Testis (tissue), 5 donors: ENCODE measurements around the gene TM4SF18. TPM values are rescaled to one million over a fixed set of nuclear protein-coding genes. Genes with fewer than 3 reads are reported as not detected.
"Not testable (repeated sequence)": the region's sequence is repeated elsewhere in the genome, so short reads cannot be mapped to it uniquely, and the experiment has no call there.

Experiments used
- DNase-seq: peaks from one replicate; pipeline ENCODE4 v3.0.0-alpha.2; 2019
- H3K27ac ChIP-seq, 2 donors: fragments of 200-600 bp; sonication (generic); one replicate each; pipeline ENCODE4 v1.5.1; 2019
- H3K27me3 ChIP-seq: fragments of 200-600 bp; sonication (generic); one replicate; pipeline ENCODE4 v1.5.1; 2019
- H3K36me3 ChIP-seq: fragments of 200-600 bp; sonication (generic); one replicate; pipeline ENCODE4 v1.5.1; 2017; ENCODE audit warnings: low read depth; ENCODE audit errors: missing control alignments
- H3K4me1 ChIP-seq: fragments of 200-600 bp; sonication (generic); one replicate; pipeline ENCODE4 v1.5.1; 2019
- H3K4me3 ChIP-seq, 2 donors: fragments of 200-600 bp; sonication (generic); one replicate each; pipeline ENCODE4 v1.5.1; 2017 to 2019
- H3K9me3 ChIP-seq: fragments of 200-600 bp; sonication (generic); one replicate; pipeline ENCODE4 v1.5.1; 2017
- CTCF ChIP-seq, 3 experiments: fragments of 450-650 bp in 2 of 3; fragments of 200-600 bp in 1 of 3; sonication (generic) in 1 of 3; IDR thresholded peaks; one replicate each; pipeline ENCODE4 v1.5.1; 2016 to 2019; ENCODE audit warnings: antibody characterized with exemption in 3 of 3, mild to moderate bottlenecking in 2 of 3, moderate library complexity in 1 of 3
- POLR2A ChIP-seq: fragments of 450-650 bp; IDR thresholded peaks from one replicate; pipeline ENCODE4 v1.6.1; 2017; ENCODE audit warnings: antibody characterized with exemption, mild to moderate bottlenecking, moderate library complexity
- WGBS, 2 donors: methylation state at CpG; one replicate each; pipeline ENCODE4 v1.1.5; 2018; 5-methylcytosine and 5-hydroxymethylcytosine counted together
- intact Hi-C: fragments of 100-400 bp; cut with DNase I; formaldehyde crosslinking; loops from one replicate; pipeline ENCODE4 v1.15.1; 2023; ENCODE audit warnings: low total_unique reads
- long read RNA-seq, 2 donors: transcript quantifications; one replicate each; lab custom pipeline, GENCODE V29; 2026
- polyA plus RNA-seq: library from polyadenylated mRNA; stranded (reverse); fragments of 350-450 nt; fragmentation: Illumina TruSeq; extraction: RNeasy Lipid Tissue Mini Kit (QIAGEN cat#74804); gene quantifications from one replicate; pipeline ENCODE4 v1.2.3, GENCODE V29; 2014; ENCODE audit warnings: low read depth, low replicate concordance; ENCODE audit not compliant: insufficient read depth
- total RNA-seq, 2 donors: library from RNA; depleted of rRNA; stranded (reverse); fragments of >200 nt; gene quantifications; one replicate each; pipeline ENCODE4 v1.2.3, GENCODE V29; 2016

The TM4SF18 gene
- total RNA-seq (1 to 10 TPM; 1.2 to 4.2 TPM), polyA plus RNA-seq (3.1 TPM)
- long read RNA-seq, donor 1, transcript TM4SF18-201 (6 exons, 3,852 nt), result major isoform, 8 of 11 reads
- long read RNA-seq, donor 1, partial matches to known transcripts, result 0 of 11 reads
- long read RNA-seq, donor 1, other reads (novel, unspliced or antisense), result 0 of 11 reads
- long read RNA-seq, donor 2, transcript TM4SF18-201 (6 exons, 3,852 nt), result major isoform, 9 of 11 reads
- long read RNA-seq, donor 2, partial matches to known transcripts, result 0 of 11 reads
- long read RNA-seq, donor 2, other reads (novel, unspliced or antisense), result 0 of 11 reads

GRCh38 chr3:149333176-149333859 lies at the start of gene TM4SF18:
TM4SF18 (minus strand) TSS chr3:149333636; CDS start chr3:149333382, 254 bp downstream.
- peaks cover 16% of the 10 kb centered on the region for H3K4me1 ChIP-seq
- no peak for TF ChIP-seq CTCF (IDR thresholded peaks at IDR 0.05)
- TF ChIP-seq POLR2A, result no peak
- H3K27me3 ChIP-seq, result no peaks in the 10 kb centered on the region
- H3K36me3 ChIP-seq, result no peaks in the 10 kb centered on the region
- WGBS, 2 donors, result 43 to 58% methylated on average over 11 of the region's 11 CpGs
- no peaks in the 10 kb centered on the region for H3K9me3 ChIP-seq
- no peak within 1 kb of the TSS for H3K4me3 ChIP-seq
- H3K27ac ChIP-seq, result peak within 1 kb of the TSS; percentile 7 to 33
- DNase-seq, result no peak
- intact Hi-C loops, result no loop called here

GRCh38 chr3:149382518-149382917 lies 49.1 kb upstream of the TM4SF18 start:
- no peak for DNase-seq
- H3K36me3 ChIP-seq, result no peaks in the 10 kb centered on the region
- H3K27me3 ChIP-seq, result no peaks in the 10 kb centered on the region
- WGBS, 2 donors, result 93 to 95% methylated on average over 6 of the region's 6 CpGs
- intact Hi-C loops, result no loop called here
- peak overlapping the region in 1 of 2 donors; percentile 13 for H3K27ac ChIP-seq
- H3K4me1 ChIP-seq, result peaks cover 34% of the 10 kb centered on the region
- no peak overlapping the region for H3K4me3 ChIP-seq
- no peak for TF ChIP-seq CTCF (IDR thresholded peaks at IDR 0.05)
- TF ChIP-seq POLR2A, result no peak
- H3K9me3 ChIP-seq, result no peaks in the 10 kb centered on the region

GRCh38 chr3:149382101-149382467 lies 48.6 kb upstream of the TM4SF18 start:
- no peak for DNase-seq
- Histone ChIP-seq H3K4me3 (no peak overlapping the region), H3K9me3 (no peaks in the 10 kb centered on the region), H3K27ac (peak overlapping the region in 1 of 2 donors; percentile 13), H3K36me3 (no peaks in the 10 kb centered on the region), H3K27me3 (no peaks in the 10 kb centered on the region), H3K4me1 (peaks cover 30% of the 10 kb centered on the region)
- no peak for TF ChIP-seq CTCF (IDR thresholded peaks at IDR 0.05)
- TF ChIP-seq POLR2A, result no peak
- intact Hi-C loops, result no loop called here
- 63 to 70% methylated on average over 4 of the region's 4 CpGs for WGBS, 2 donors

- H3K4me1 ChIP-seq, result peaks cover 29% of the 10 kb centered on the region
- TF ChIP-seq POLR2A (no peak), CTCF (IDR thresholded peaks at IDR 0.05) (no peak)
- intact Hi-C loops, result no loop called here
- H3K36me3 ChIP-seq, result no peaks in the 10 kb centered on the region
- WGBS, 2 donors, result 70 to 72% methylated on average over 6 of the region's 6 CpGs
- no peak for DNase-seq
- no peak overlapping the region for H3K27ac ChIP-seq
- no peaks in the 10 kb centered on the region for H3K9me3 ChIP-seq
- H3K4me3 ChIP-seq, result no peak overlapping the region
- no peaks in the 10 kb centered on the region for H3K27me3 ChIP-seq
These were observed 48.0 kb upstream of the TM4SF18 start for GRCh38 chr3:149381173-149382100.

- H3K27me3 ChIP-seq, intact Hi-C loops, H3K9me3 ChIP-seq, DNase-seq, H3K4me3 ChIP-seq, H3K36me3 ChIP-seq, H3K27ac ChIP-seq: not testable (repeated sequence)
- peaks cover 24% of the 10 kb centered on the region for H3K4me1 ChIP-seq
- WGBS, 2 donors, result no CpG with 5 or more reads among the region's 32 CpGs
These were observed 46.8 kb upstream of the TM4SF18 start for GRCh38 chr3:149380220-149380619.
